SK-N-MC (cell line): ENCODE measurements around the gene PSMC4.

Experiments
- DNase-seq: peaks from one replicate; pipeline ENCODE4 v3.0.0-alpha.2; 2011; ENCODE audit warnings: low read depth, low spot score
- H3K27ac ChIP-seq: fragments of 200-600 bp; sonication (generic); 2 replicates; pipeline ENCODE4 v1.5.1; 2016; ENCODE audit warnings: mixed run types
- H3K36me3 ChIP-seq: fragments of 200-600 bp; sonication (generic); 2 replicates; pipeline ENCODE4 v1.6.1; 2017; ENCODE audit warnings: antibody characterized with exemption, low read length, mixed read lengths; ENCODE audit not compliant: insufficient read depth
- H3K4me3 ChIP-seq: fragments of 200-600 bp; sonication (generic); 2 replicates; pipeline ENCODE4 v1.5.1; 2016
- H3K9ac ChIP-seq: fragments of 200-600 bp; sonication (generic); 2 replicates; pipeline ENCODE4 v1.8.0; 2017; ENCODE audit warnings: mixed run types, mixed read lengths; ENCODE audit not compliant: insufficient read length
- H3K9me3 ChIP-seq: fragments of 200-600 bp; sonication (generic); 2 replicates; pipeline ENCODE4 v1.6.1; 2017; ENCODE audit warnings: low read depth, mild to moderate bottlenecking, antibody characterized with exemption, low read length, moderate library complexity, mixed read lengths
- EZH2 ChIP-seq: fragments of 200-600 bp; sonication (generic); IDR thresholded peaks from one replicate; pipeline ENCODE4 v1.6.1; 2017; ENCODE audit warnings: antibody characterized with exemption
- FOXP2 ChIP-seq: optimal IDR thresholded peaks from 2 replicates; pipeline ENCODE3; 2011; ENCODE audit warnings: mild to moderate bottlenecking, moderate library complexity; ENCODE audit not compliant: insufficient read depth; ENCODE audit errors: extremely low read length, control extremely low read depth
- POLR2AphosphoS5 ChIP-seq: IDR thresholded peaks from 2 replicates; pipeline ENCODE4 v1.6.1; 2012; ENCODE audit warnings: mild to moderate bottlenecking, low read depth, low read length, borderline replicate concordance

PSMC4 gene

GRCh38 chr19:39987596-39987995 is 16.6 kb downstream of the PSMC4 start:
- H3K9ac ChIP-seq, result no peak overlapping the region
- no peak for DNase-seq
- H3K27ac ChIP-seq, result no peak overlapping the region
- H3K36me3 ChIP-seq, result peaks cover 18% of the 10 kb centered on the region
- H3K4me3 ChIP-seq, result no peak overlapping the region
- TF ChIP-seq FOXP2 (no peak), EZH2 (no peak), POLR2AphosphoS5 (no peak)
- peaks cover 17% of the 10 kb centered on the region for H3K9me3 ChIP-seq

- H3K27ac ChIP-seq, result no peak overlapping the region
Measured at GRCh38 chr19:39993605-39994004, 22.6 kb downstream of the PSMC4 start.

DNA sequence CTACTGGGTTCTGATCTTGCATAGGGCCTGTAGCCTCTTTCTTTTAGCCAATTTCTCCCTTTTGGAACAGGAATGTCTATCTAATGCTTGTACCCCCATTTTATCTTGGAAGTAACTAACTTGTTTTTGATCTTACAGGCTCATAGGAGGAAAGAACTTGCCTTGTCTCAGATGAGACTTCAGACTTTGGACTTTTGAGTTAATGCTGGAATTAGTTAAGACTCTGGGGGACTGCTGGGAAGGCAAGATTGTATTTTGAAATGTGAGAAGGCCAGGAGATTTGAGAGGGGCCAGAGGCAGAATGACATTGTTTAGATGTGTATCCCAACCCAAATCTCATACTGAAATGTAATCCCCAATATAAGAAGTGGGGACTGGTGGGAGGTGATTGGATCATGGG is 23.4 kb downstream of the PSMC4 start:
- Histone ChIP-seq H3K27ac (no peak overlapping the region), H3K9ac (no peak overlapping the region), H3K9me3 (no peaks in the 10 kb centered on the region), H3K4me3 (no peak overlapping the region), H3K36me3 (peaks cover 4% of the 10 kb centered on the region; the same call in 1 of the 2 replicates)
- DNase-seq, result no peak
- TF ChIP-seq FOXP2, result no peak
- TF ChIP-seq EZH2, result no peak
- no peak for TF ChIP-seq POLR2AphosphoS5

More at GRCh38 chr19:39993605-39994004, 22.6 kb downstream of the PSMC4 start:
- TF ChIP-seq POLR2AphosphoS5 (no peak), FOXP2 (no peak), EZH2 (no peak)
- H3K9me3 ChIP-seq, result no peaks in the 10 kb centered on the region
- H3K36me3 ChIP-seq, result peaks cover 4% of the 10 kb centered on the region; the same call in 1 of the 2 replicates
- H3K4me3 ChIP-seq, result no peak overlapping the region
- no peak overlapping the region for H3K9ac ChIP-seq
- DNase-seq, result no peak

DNA sequence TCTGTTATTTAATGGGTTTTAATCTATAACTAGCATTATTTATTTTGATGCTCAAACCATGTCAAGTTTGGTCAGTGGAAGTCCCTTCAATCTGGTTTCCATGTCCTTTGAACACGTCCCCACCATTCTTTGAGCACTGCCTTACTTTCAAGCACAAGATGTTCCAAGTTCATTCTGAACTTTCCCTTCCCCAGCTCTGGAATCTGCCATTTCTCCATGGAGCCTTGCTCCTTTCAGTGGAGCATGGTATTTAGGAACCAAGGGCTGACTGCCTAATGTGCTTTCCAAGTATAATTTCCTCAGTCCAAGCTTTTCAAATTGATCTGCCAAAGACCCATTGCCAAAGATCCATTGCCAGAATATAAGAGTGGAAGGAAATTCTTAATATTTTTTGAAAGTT is 24.8 kb downstream of the PSMC4 start:
- Histone ChIP-seq H3K4me3 (peak overlapping the region; percentile 95), H3K27ac (no peak overlapping the region), H3K9me3 (no peaks in the 10 kb centered on the region), H3K36me3 (no peaks in the 10 kb centered on the region), H3K9ac (peak overlapping the region; percentile 87)
- DNase-seq, result no peak
- TF ChIP-seq FOXP2 (no peak), POLR2AphosphoS5 (no peak), EZH2 (no peak)

DNA sequence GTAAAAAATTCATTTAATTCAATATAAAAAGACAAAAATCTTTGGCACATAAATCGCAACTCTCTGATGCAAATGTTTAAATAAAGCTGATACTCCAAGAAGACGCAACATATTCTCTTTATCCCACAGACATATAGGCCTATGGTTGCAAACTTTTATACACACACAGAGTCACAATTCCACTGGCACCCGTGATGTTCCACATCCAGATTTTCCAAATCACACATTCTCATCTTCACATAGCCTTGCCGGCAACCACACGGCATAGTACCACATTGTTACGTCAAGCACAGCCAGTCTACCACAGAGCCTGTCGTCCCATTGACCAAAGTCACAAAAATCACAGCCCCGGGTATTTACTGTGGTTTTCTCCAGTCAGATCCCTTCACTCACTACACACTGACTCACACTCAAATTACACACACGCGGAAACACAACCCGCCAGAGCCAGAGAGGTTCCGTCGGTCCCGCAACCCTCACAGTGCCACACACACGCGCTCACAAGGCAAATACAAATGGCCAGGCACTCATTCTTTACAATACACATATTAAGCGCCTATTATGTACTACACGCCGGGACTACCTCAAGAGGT is 25.3 kb downstream of the PSMC4 start:
- peak overlapping the region; percentile 95 for H3K4me3 ChIP-seq
- H3K27ac ChIP-seq, result peak overlapping the region; percentile 39
- no peak for TF ChIP-seq EZH2
- no peak for TF ChIP-seq FOXP2
- no peak for TF ChIP-seq POLR2AphosphoS5
- peak overlapping the region; percentile 87 for H3K9ac ChIP-seq
- peak; percentile 22 for DNase-seq
- H3K36me3 ChIP-seq, result no peaks in the 10 kb centered on the region
- H3K9me3 ChIP-seq, result no peaks in the 10 kb centered on the region

GRCh38 chr19:39996811-39997637 is 26.1 kb downstream of the PSMC4 start, which contains the start of gene ZNF546:
ZNF546 (plus strand) TSS chr19:39997060; CDS start chr19:39998327, 1,267 bp downstream.
- H3K36me3 ChIP-seq, result no peaks in the 10 kb centered on the region
- H3K27ac ChIP-seq, result peak within 1 kb of the TSS; percentile 52
- no peaks in the 10 kb centered on the region for H3K9me3 ChIP-seq
- DNase-seq, result peak; percentile 48
- peak within 1 kb of the TSS; percentile 95 for H3K4me3 ChIP-seq
- H3K9ac ChIP-seq, result peak within 1 kb of the TSS; percentile 87
- TF ChIP-seq EZH2 (no peak), POLR2AphosphoS5 (peak; percentile 98), FOXP2 (no peak)

- DNase-seq, result no peak
- Histone ChIP-seq H3K4me3 (peak overlapping the region; percentile 95), H3K27ac (no peak overlapping the region), H3K9ac (peak overlapping the region; percentile 87), H3K36me3 (no peaks in the 10 kb centered on the region), H3K9me3 (no peaks in the 10 kb centered on the region)
- TF ChIP-seq EZH2 (no peak), POLR2AphosphoS5 (no peak), FOXP2 (no peak)
Measured at GRCh38 chr19:39997638-39998216, 26.8 kb downstream of the PSMC4 start.

GRCh38 chr19:39998501-39998900 is 27.5 kb downstream of the PSMC4 start:
- no peaks in the 10 kb centered on the region for H3K36me3 ChIP-seq
- no peak overlapping the region for H3K27ac ChIP-seq
- TF ChIP-seq EZH2 (no peak), POLR2AphosphoS5 (no peak)
- no peak overlapping the region for H3K4me3 ChIP-seq
- no peaks in the 10 kb centered on the region for H3K9me3 ChIP-seq
- no peak overlapping the region for H3K9ac ChIP-seq
- DNase-seq, result no peak

GRCh38 chr19:40005691-40006272 is 34.8 kb downstream of the PSMC4 start:
- Histone ChIP-seq H3K9me3 (peaks cover 8% of the 10 kb centered on the region; the same call in 1 of the 2 replicates), H3K27ac (no peak overlapping the region), H3K9ac (no peak overlapping the region), H3K4me3 (no peak overlapping the region), H3K36me3 (peaks cover 28% of the 10 kb centered on the region)
- TF ChIP-seq POLR2AphosphoS5 (no peak), FOXP2 (no peak), EZH2 (no peak)
- DNase-seq, result no peak
